Stromal cell of bone marrow (primary cell): ENCODE measurements around the gene DNMT1.
A peak's percentile ranks its signal among the peaks of the same experiment; 100 is the strongest.
"Not testable (repeated sequence)": the region's sequence is repeated elsewhere in the genome, so short reads cannot be mapped to it uniquely, and the experiment has no call there.

ENCODE experiments used
- DNase-seq: peaks from one replicate; pipeline ENCODE4 v3.0.0-alpha.2; 2012; ENCODE audit warnings: low read depth

Gene DNMT1

DNA sequence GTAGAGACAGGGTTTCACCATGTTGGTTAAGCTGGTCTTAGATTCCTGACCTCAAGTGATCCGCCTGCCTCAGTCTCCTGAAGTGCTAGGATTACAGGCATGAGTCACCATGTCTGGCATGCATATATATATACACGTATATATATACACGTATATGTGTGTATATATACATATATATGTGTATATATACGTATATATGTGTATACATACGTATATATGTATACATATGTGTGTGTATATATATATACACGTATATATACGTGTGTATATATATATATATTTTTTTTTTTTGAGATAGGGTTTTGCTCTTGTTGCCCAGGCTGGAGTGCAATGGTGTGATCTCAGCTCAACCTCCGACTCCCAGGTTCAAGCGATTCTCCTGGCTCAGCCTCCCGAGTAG, 11.9 kb downstream of the DNMT1 start:
- no peak for DNase-seq

DNA sequence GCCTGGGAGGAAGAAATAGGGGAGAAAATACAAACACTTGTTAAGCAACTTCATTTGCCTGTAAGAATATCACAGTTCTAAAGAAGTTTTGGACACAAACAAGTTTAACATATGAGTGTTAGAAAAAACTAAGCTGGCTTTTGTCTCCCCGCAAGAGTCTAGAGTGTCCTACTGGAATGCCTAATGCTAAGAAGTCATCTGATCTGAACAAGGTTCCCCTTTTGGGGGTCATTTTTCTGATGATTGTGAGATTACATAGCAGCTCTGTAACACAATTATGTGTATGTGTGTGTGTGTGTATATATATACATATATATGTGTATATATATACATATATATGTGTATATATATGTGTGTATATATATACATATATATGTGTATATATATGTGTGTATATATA, 12.7 kb downstream of the DNMT1 start:
- DNase-seq = no peak

DNA sequence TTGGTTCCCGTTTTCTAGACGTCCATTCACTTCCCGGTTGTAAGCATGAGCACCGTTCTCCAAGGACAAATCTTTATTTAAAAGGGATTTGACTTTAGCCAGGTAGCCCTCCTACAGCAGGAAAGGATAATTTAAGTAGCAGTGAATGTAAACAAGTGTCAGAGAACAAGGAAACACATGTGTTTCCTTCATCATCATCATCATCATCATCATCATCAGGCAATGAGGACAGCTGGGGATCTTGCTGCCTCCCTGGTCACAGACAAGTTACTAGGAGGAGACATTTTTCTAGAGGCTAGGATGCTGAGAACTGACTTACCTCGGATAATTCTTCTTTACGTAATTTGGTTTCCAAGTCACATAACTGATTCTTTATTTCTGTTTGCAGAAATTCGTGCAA, 14.3 kb downstream of the DNMT1 start:
- DNase-seq = no peak

DNA sequence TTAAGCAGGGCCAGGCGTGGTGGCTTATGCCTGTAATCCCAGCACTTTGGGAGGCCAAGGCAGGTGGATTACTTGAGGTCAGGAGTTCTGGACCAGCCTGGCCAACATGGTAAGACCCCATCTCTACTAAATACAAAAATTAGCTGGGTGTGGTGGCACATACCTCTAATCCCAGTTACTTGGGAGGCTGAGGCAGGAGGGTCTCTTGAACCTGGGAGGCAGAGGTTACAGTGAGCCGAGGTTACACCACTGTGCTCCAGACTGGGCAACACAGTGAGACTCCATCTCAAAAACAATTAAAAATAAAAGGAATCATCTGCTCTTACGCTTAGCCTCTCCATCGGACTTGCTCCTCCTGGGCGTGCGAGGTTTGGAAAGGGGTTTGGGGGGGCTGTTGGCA, 14.7 kb downstream of the DNMT1 start:
- DNase-seq = not testable (repeated sequence)

DNA sequence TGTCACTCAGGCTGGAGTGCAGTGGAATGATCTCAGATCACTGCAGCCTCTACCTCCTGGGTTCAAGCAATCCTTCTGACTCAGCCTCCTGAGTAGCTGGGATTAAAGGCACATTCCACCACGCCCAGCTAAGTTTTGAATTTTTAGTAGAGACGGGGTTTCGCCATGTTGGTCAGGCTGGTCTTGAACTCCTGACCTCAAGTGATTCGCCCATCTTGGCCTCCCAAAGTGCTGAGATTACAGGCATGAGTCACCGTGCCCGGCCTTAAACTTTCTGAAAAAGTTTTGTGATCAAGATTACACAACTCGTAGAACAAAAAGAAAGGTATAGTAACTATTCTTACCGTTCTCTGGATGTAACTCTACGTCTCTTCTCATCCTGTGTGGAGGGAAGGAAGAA, 21.2 kb downstream of the DNMT1 start:
- DNase-seq = no peak

DNA sequence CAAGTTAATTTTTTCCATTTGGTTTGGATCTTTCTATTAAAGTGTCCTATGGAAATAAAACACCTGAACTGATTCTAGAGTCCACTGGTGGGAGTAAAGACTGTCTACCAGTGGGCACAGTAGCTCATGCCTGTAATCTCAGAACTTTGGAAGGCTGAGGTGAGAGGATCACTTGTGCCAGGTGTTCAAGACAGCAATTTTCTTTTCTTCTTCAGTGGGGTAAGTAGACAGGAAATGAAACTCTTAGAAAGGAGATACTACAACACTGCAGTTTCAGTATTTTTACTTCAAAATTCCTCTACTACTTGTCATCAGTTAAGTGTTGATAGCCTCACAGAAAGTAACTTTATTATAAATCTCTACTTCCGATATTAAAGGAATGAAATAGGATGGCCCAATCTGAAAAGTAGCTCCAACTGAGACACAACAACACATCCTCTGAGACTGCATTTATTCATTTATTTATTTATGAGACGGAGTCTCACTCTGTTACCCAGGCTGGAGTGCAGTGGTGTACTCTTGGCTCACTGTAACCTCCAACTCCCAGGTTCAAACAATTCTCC, 26.3 kb downstream of the DNMT1 start:
- no peak for DNase-seq

DNA sequence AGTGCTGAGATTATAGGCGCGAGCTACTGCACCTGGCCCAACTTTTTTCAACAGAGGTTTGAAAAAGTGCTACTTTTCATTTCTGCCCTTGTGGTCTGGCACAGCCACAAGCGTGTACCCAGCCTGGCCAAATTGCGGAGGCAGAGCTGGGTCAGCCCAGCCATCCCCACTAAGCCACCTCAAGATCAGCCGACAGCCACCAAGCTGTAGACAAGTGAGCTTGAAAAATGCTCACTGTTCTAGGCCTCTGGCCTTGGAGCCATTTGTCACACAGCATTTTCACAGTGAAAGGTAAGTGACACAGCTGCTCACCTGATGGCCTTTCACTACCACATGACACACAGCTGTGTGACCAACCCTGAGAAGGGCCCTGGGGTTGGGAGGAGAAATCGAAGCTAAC, 27.3 kb downstream of the DNMT1 start:
- no peak for DNase-seq

- not testable (repeated sequence) for DNase-seq
Observed at GRCh38 chr19:10166501-10166900, 28.3 kb downstream of the DNMT1 start.

DNA sequence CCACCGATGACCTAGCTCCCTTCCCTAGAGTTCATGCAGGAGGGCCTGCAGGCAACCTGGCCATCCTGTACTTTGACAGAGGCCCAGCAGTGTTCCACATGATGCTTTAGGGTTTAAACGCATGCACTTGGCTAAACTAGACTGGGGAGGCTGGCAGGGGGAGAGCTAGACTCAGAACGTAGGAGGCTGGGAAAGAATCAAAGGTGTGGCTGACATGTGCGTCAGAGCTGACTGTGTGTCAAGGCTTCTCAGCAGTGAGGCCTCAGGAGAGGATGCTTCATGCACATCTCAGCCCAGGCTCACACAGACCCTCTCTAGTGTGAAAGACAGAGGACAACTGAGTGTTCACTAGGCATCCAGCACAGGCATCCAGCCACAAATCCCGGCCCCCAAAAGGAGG, 28.7 kb downstream of the DNMT1 start:
- DNase-seq = no peak

DNA sequence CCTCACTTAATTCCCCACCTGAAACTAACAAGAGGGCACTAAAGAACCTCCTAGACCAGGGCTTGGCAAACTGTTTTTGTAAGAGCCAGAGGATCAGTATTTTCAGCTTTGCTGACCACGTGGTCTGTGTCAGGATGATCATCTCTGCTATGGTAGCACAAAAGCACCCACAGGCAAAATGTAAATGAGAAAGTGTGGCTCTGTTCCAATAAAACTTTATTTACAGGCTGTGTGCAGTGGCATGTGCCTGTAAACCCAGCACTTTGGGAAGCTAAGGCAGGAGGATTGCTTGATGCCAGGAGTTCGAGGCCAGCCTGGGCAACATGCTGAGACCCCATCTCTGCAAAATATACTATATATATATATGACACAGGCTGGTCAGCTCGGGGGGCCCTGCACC, 31.2 kb downstream of the DNMT1 start:
- DNase-seq = no peak

- DNase-seq = no peak
Observed at GRCh38 chr19:10159610-10160009, 35.1 kb downstream of the DNMT1 start.

GRCh38 chr19:10158485-10158884, 36.3 kb downstream of the DNMT1 start:
- DNase-seq = no peak

DNA sequence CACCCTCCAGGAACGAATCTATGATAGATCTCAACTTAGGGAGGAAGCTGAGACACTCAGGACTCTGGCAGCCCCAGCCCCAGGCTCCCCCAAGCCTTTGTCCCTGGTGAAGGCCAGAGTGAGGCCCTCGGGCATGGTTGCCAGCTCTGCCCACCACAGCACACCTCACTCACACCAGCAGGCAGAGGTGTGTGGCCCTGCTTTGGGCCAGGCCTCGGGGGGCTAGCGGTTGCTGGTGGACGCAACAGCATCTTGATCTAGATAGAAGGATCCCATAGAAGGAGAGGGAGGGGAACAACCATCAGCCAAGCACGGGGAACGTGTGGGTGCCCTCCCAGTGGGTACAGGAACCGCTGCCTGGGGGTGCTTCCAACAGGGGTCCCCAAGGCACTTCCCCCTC, 36.7 kb downstream of the DNMT1 start:
- no peak for DNase-seq

GRCh38 chr19:10155839-10156238, 38.9 kb downstream of the DNMT1 start:
- DNase-seq = peak; percentile 12

DNA sequence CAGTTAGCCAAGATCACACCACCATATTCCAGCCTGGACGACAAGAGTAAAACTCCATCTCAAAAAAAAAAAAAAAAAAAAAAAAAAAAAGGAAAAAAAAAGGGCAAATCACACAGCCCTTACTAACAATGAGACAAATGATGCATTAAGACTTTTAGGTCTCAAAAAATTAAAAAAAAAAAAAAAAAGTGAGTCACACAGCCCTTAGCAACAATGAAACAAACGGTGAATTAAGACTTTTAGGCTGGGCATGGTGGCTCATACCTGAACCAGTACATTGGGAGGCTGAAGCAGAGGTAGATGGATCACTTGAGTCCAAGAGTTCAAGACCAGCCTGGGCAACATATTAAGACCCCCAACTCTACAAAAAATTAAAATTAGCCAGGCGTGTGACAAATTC, 42.7 kb downstream of the DNMT1 start:
- peak; percentile 5 for DNase-seq

GRCh38 chr19:10151521-10151920, 43.2 kb downstream of the DNMT1 start:
- DNase-seq = no peak

- no peak for DNase-seq
Observed at GRCh38 chr19:10149427-10149826, 45.3 kb downstream of the DNMT1 start.

DNA sequence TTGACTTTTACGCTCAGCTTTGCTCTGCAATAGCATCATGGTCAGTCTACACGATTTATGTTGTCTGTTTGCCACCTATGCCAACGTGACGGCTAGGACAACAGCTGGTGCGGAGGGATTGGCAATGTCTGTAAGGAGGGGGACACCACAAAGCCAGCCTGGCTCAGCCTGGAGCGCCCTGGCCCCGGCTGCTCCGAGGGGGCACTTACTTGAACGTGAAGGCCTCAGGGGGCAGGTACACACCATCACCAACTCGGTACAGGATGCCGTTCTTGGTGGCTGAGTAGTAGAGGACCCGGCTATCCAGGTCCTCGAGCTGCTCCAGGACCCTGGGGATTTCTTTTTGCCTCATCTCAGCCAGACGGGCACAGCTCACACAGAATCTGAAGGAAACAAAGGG, 48.6 kb downstream of the DNMT1 start:
- DNase-seq = no peak

DNA sequence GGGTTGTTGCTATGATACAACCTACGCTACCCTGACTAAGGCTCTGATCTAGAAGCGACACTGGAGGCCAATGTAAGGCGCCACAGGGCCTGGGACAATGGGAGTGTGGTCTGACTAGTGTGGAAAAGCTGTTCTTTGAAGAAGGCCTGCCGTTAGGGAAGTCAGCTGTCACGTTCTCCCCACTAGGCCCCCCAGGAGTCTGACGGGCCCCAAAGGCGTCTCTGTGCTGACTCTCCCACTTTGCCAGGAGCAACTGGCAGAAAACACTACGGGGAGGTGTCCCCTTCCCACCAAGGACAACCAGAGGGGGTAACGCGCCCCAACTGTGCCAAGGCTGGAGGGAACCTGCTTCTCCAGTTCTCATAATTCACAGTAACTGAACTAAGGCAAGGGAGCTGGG, 49.7 kb downstream of the DNMT1 start:
- DNase-seq = no peak

DNA sequence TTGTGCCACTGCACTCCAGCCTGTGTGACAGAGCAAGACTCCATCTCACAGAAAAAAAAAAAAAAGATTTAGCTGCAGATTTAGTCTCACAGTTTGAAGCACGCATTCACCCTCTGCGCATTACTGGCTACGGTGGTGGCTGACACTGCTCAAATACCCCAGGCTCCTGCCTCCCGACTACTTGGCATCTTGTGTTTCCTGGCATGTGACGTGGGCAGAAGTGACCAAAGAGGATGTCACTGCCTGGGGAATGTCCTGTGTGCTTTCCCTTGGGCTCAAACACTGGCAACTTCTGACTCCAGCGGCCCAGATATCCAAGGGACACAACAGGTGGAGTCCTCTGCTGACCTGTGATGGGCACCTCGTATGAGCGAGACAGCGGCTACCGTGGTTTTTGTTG, 50.4 kb downstream of the DNMT1 start:
- DNase-seq = no peak

DNA sequence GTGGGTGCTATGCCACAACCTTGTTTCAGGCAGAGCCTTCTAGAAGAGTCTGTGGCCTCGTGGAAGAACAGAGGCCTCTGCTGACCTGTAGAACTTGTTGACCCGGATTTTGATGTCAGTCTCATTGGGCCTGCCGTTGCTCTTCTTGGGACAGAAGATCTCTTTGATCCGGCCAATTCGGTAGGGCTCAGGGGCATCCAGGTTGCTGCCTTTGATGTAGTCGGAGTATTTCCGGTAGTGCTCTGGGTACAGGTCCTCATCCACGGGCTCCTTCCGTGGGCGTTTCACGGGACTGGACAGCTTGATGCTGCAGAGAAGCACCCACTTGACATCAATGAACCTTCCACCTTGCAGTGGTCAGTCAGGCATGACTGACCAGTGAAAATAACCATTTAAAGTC, 51.1 kb downstream of the DNMT1 start:
- no peak for DNase-seq

DNA sequence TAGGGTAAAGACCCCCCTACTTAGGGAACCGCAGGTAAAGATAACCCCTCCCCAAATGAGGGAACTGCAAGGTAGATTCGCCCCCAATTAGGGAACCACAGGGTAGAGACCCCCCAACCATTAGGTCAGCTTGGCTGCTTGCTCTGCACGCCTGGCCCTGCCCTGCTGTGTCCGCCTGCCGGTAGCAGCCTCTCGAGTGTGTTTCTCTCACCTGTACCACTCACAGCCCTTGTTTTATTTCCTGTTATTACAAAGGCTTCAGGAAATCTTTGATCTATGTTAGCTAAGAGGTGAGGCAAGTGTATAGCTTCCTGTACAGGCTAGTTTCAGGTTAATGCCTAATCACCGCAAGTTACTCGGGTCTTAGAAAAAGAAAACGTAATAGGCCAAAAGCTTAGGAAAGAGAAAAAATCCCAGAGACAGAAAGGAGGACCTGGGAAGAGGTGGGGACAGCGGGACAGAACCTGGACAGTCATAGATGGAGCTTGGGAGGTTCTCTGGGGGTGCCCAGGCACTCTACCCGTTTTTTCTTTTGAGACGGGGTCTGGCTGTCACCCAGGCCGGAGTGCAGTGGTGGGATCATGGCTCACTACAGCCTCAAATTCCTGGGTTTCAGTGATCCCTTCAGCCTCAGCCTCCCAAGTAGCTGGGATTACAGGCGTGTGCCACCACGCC, 51.9 kb downstream of the DNMT1 start:
- no peak for DNase-seq

DNA sequence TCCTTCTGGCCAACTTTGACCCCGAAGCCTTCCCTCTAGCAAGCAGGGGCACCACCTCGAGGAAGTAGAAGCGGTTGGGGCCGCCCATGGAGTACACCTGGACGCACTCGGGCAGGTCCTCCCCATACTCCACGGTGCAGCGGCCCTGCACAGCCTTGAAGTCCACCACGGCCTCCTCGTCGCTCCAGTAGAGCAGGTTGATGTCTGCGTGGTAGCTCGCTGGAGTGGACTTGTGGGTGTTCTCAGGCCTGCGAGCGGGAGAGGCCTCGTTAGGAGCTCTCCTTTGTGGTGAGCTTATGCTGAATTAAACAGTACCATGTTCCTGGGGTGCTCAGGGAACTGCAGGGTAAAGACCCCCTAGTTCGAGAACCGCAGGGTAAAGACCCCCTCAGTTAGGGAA, 52.8 kb downstream of the DNMT1 start:
- DNase-seq = no peak

GRCh38 chr19:10141479-10141878, 53.3 kb downstream of the DNMT1 start:
- no peak for DNase-seq
